ENCODE measurements around the gene HHLA2.

HHLA2 gene

GRCh38 chr3:108416111-108416869 is 119.9 kb downstream of the HHLA2 start:
- Histone ChIP-seq H3K27me3 (ENCODE audit: low read depth) (no peaks in the 10 kb centered on the region), H3K36me3 (replicated peaks) (no peaks in the 10 kb centered on the region), H3K4me1 (no peaks in the 10 kb centered on the region), H3K9me3 (no peaks in the 10 kb centered on the region), H3K4me3 (no peak overlapping the region)
- in situ Hi-C loops (cut with MboI; ENCODE audit: low sequenced_read_pairs): loop anchor here (25.0 kb wide), 1 partner anchor 254 kb away; no protein-coding TSS in a partner anchor
- DNase-seq (ENCODE audit: low spot score in 2 of 2): no peak

GRCh38 chr3:108420926-108421325 is 124.6 kb downstream of the HHLA2 start:
- no peak overlapping the region for H3K4me3 ChIP-seq
- no peaks in the 10 kb centered on the region for H3K27me3 ChIP-seq (ENCODE audit: low read depth)
- in situ Hi-C loops (cut with MboI; ENCODE audit: low sequenced_read_pairs): loop anchor here (25.0 kb wide), 1 partner anchor 259 kb away; no protein-coding TSS in a partner anchor
- no peaks in the 10 kb centered on the region for H3K4me1 ChIP-seq
- DNase-seq (ENCODE audit: low spot score in 2 of 2): no peak
- H3K36me3 ChIP-seq (replicated peaks): no peaks in the 10 kb centered on the region
- no peaks in the 10 kb centered on the region for H3K9me3 ChIP-seq
